ENCODE measurements around the gene MYBPC3. TPM values are rescaled to one million over a fixed set of nuclear protein-coding genes. Genes with fewer than 3 reads are reported as not detected.

The MYBPC3 gene
- total RNA-seq, 1 experiment from 2014 or later: 0.07 TPM

DNA sequence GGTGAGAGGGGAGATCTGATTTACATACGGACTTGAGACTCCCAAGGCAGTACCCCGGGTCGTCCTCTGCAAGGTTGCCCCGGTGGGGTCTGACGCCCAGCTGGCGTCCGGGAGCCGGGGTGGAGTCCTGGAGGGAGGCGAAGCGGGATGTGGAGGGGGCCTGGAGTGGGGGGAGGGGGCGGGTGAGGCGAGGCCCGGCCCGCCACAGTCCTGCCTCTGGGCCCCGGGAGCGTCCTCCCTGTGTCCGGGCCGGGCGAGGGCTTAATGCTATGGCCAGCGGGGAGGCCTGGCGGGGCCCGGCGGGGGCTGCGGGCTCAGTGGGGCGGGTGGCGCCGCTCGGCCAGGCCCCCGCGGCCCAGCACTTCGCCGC lies 2.4 kb upstream of the MYBPC3 start:
- ChIA-PET POLR2A (interaction anchor here (0.5 to 1.2 kb wide), 4 partner anchors 19 to 100 kb away, joined by 3 to 5 read pairs (median 3); no protein-coding TSS in a partner anchor), CTCF (interaction anchor here (0.6 to 2.6 kb wide), 65 partner anchors 9 to 644 kb away, joined by 3 to 67 read pairs (median 4); partner anchors contain the start of genes ACP2, DDB2, MADD and NR1H3)
- ATAC-seq (peak; percentile 20), DNase-seq (ENCODE audit: low spot score) (no peak)
- H3K27me3 Mint-ChIP-seq (ENCODE audit: low read depth): no peaks in the 10 kb centered on the region
- peak overlapping the region; percentile 78 for H3K4me3 Mint-ChIP-seq
- H3K36me3 Mint-ChIP-seq: no peaks in the 10 kb centered on the region
- H3K27ac Mint-ChIP-seq: no peak overlapping the region
- peaks cover 13% of the 10 kb centered on the region for H3K4me1 Mint-ChIP-seq
- TF ChIP-seq RELA (CRISPR knock-in tag; IDR thresholded peaks at IDR 0.05; ENCODE audit: borderline replicate concordance) (peak; percentile 37; the same call in 1 of the 2 replicates), FOXJ3 (CRISPR knock-in tag; IDR thresholded peaks at IDR 0.05; ENCODE audit: borderline replicate concordance) (no peak), ATF1 (CRISPR knock-in tag; IDR thresholded peaks at IDR 0.05) (no peak), GABPB1 (CRISPR knock-in tag; IDR thresholded peaks at IDR 0.05) (no peak), NFYB (CRISPR knock-in tag; conservative IDR thresholded peaks at IDR 0.05; ENCODE audit: low read depth) (no peak), ZNF317 (CRISPR knock-in tag; IDR thresholded peaks at IDR 0.05; ENCODE audit: borderline replicate concordance, low read depth) (no peak)
- TF ChIP-seq, protein P1, sequence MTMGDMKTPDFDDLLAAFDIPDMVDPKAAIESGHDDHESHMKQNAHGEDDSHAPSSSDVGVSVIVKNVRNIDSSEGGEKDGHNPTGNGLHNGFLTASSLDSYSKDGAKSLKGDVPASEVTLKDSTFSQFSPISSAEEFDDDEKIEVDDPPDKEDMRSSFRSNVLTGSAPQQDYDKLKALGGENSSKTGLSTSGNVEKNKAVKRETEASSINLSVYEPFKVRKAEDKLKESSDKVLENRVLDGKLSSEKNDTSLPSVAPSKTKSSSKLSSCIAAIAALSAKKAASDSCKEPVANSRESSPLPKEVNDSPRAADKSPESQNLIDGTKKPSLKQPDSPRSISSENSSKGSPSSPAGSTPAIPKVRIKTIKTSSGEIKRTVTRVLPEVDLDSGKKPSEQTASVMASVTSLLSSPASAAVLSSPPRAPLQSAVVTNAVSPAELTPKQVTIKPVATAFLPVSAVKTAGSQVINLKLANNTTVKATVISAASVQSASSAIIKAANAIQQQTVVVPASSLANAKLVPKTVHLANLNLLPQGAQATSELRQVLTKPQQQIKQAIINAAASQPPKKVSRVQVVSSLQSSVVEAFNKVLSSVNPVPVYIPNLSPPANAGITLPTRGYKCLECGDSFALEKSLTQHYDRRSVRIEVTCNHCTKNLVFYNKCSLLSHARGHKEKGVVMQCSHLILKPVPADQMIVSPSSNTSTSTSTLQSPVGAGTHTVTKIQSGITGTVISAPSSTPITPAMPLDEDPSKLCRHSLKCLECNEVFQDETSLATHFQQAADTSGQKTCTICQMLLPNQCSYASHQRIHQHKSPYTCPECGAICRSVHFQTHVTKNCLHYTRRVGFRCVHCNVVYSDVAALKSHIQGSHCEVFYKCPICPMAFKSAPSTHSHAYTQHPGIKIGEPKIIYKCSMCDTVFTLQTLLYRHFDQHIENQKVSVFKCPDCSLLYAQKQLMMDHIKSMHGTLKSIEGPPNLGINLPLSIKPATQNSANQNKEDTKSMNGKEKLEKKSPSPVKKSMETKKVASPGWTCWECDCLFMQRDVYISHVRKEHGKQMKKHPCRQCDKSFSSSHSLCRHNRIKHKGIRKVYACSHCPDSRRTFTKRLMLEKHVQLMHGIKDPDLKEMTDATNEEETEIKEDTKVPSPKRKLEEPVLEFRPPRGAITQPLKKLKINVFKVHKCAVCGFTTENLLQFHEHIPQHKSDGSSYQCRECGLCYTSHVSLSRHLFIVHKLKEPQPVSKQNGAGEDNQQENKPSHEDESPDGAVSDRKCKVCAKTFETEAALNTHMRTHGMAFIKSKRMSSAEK (CRISPR knock-in tag; IDR thresholded peaks at IDR 0.05; ENCODE audit: borderline replicate concordance): no peak
- TF ChIP-seq, protein P2, sequence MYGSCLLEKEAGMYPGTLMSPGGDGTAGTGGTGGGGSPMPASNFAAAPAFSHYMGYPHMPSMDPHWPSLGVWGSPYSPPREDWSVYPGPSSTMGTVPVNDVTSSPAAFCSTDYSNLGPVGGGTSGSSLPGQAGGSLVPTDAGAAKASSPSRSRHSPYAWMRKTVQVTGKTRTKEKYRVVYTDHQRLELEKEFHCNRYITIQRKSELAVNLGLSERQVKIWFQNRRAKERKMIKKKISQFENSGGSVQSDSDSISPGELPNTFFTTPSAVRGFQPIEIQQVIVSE (CRISPR knock-in tag; IDR thresholded peaks at IDR 0.05; ENCODE audit: borderline replicate concordance): no peak
- H3K9me3 Mint-ChIP-seq: no peaks in the 10 kb centered on the region

DNA sequence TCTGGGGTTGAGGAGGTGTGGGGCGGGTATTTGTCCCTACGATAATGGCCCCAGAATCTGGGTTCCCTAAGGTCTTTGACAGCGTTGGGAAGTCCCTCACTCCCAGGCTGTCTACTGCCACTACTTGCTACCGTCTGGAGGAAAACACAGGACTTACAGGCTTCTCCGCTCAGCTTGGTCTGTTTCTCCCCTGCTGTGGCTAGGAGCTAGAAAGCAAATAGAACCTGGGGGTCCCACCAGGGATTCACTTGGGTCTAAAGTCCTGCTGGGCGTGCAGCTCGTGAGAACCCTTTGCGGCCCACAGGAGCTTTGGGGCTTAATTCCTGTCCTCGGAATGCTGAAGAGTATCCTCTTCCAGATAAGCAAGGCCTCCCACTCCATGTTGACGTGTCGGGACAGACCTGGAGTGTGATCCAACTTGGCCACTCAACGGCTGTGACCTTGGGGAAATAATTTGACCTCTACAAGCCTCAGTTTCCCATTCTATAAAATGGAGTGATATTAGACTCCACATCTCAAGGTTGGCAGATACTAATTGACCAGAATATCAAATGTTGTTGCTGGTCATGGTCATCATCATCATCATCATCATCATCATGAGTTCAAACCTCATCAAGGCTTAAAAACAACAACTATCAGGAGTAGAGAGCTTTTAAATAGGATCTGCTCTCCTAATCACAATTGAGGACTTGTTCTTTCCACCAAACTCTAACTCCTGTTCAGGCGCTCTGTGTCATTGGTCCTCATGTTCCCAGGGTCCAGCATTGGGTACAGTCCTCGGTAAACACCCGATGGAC lies 1.7 kb upstream of the MYBPC3 start:
- no peaks in the 10 kb centered on the region for H3K9me3 Mint-ChIP-seq
- H3K27ac Mint-ChIP-seq: no peak overlapping the region
- H3K4me3 Mint-ChIP-seq: peak overlapping the region; percentile 78
- H3K36me3 Mint-ChIP-seq: no peaks in the 10 kb centered on the region
- H3K4me1 Mint-ChIP-seq: peaks cover 13% of the 10 kb centered on the region
- H3K27me3 Mint-ChIP-seq (ENCODE audit: low read depth): no peaks in the 10 kb centered on the region
- no peak for ATAC-seq
- DNase-seq (ENCODE audit: low spot score): no peak
- ChIA-PET CTCF (interaction anchor here (0.5 to 2.6 kb wide), 17 partner anchors 18 to 1145 kb away, joined by 3 to 67 read pairs (median 6); partner anchors contain the start of genes MADD and NR1H3), POLR2A (interaction anchor here (1.2 kb wide), 1 partner anchor 95 kb away, joined by 5 read pairs; no protein-coding TSS in a partner anchor)
- TF ChIP-seq OVOL2 (CRISPR knock-in tag; IDR thresholded peaks at IDR 0.05; ENCODE audit: borderline replicate concordance) (no peak), CREM (CRISPR knock-in tag; IDR thresholded peaks at IDR 0.05) (no peak), GABPB1 (CRISPR knock-in tag; IDR thresholded peaks at IDR 0.05) (no peak), SOX15 (CRISPR knock-in tag; IDR thresholded peaks at IDR 0.05) (no peak), PRRX2 (CRISPR knock-in tag; IDR thresholded peaks at IDR 0.05) (no peak), FOXK1 (CRISPR knock-in tag; IDR thresholded peaks at IDR 0.05) (no peak), ZNF232 (CRISPR knock-in tag; IDR thresholded peaks at IDR 0.05) (no peak), ZNF396 (CRISPR knock-in tag; IDR thresholded peaks at IDR 0.05; ENCODE audit: borderline replicate concordance) (no peak), JAZF1 (CRISPR knock-in tag; IDR thresholded peaks at IDR 0.05) (no peak), ZNF423 (CRISPR knock-in tag; IDR thresholded peaks at IDR 0.05) (no peak), EMX1 (CRISPR knock-in tag; IDR thresholded peaks at IDR 0.05) (no peak), IRF2 (CRISPR knock-in tag; IDR thresholded peaks at IDR 0.05; ENCODE audit: borderline replicate concordance, low read depth) (no peak), GTF2I (CRISPR knock-in tag; conservative IDR thresholded peaks at IDR 0.05) (no peak)
- TF ChIP-seq, protein P3, sequence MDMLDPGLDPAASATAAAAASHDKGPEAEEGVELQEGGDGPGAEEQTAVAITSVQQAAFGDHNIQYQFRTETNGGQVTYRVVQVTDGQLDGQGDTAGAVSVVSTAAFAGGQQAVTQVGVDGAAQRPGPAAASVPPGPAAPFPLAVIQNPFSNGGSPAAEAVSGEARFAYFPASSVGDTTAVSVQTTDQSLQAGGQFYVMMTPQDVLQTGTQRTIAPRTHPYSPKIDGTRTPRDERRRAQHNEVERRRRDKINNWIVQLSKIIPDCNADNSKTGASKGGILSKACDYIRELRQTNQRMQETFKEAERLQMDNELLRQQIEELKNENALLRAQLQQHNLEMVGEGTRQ (CRISPR knock-in tag; IDR thresholded peaks at IDR 0.05): no peak
- TF ChIP-seq, protein P4, sequence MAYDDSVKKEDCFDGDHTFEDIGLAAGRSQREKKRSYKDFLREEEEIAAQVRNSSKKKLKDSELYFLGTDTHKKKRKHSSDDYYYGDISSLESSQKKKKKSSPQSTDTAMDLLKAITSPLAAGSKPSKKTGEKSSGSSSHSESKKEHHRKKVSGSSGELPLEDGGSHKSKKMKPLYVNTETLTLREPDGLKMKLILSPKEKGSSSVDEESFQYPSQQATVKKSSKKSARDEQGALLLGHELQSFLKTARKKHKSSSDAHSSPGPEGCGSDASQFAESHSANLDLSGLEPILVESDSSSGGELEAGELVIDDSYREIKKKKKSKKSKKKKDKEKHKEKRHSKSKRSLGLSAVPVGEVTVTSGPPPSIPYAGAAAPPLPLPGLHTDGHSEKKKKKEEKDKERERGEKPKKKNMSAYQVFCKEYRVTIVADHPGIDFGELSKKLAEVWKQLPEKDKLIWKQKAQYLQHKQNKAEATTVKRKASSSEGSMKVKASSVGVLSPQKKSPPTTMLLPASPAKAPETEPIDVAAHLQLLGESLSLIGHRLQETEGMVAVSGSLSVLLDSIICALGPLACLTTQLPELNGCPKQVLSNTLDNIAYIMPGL (CRISPR knock-in tag; IDR thresholded peaks at IDR 0.05): no peak
- TF ChIP-seq, protein P5, sequence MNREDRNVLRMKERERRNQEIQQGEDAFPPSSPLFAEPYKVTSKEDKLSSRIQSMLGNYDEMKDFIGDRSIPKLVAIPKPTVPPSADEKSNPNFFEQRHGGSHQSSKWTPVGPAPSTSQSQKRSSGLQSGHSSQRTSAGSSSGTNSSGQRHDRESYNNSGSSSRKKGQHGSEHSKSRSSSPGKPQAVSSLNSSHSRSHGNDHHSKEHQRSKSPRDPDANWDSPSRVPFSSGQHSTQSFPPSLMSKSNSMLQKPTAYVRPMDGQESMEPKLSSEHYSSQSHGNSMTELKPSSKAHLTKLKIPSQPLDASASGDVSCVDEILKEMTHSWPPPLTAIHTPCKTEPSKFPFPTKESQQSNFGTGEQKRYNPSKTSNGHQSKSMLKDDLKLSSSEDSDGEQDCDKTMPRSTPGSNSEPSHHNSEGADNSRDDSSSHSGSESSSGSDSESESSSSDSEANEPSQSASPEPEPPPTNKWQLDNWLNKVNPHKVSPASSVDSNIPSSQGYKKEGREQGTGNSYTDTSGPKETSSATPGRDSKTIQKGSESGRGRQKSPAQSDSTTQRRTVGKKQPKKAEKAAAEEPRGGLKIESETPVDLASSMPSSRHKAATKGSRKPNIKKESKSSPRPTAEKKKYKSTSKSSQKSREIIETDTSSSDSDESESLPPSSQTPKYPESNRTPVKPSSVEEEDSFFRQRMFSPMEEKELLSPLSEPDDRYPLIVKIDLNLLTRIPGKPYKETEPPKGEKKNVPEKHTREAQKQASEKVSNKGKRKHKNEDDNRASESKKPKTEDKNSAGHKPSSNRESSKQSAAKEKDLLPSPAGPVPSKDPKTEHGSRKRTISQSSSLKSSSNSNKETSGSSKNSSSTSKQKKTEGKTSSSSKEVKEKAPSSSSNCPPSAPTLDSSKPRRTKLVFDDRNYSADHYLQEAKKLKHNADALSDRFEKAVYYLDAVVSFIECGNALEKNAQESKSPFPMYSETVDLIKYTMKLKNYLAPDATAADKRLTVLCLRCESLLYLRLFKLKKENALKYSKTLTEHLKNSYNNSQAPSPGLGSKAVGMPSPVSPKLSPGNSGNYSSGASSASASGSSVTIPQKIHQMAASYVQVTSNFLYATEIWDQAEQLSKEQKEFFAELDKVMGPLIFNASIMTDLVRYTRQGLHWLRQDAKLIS (CRISPR knock-in tag; IDR thresholded peaks at IDR 0.05; ENCODE audit: borderline replicate concordance): no peak

All from WTC11 (cell line).